Body of pancreas (tissue), 4 donors: ENCODE data around the gene AFF2.

Experiments
- POLR2A ChIP-seq, 3 donors: fragments of 450-650 bp; IDR thresholded peaks; one replicate each; pipeline ENCODE4 v1.6.1; 2016; ENCODE audit warnings: antibody characterized with exemption in 3 of 3, mild to moderate bottlenecking in 2 of 3
- TF ChIP-seq, protein P1 (sequence below), 7 experiments: fragments of 450-650 bp in 4 of 7; fragments of 200-600 bp in 3 of 7; sonication (generic) in 3 of 7; IDR thresholded peaks; one replicate each; pipeline ENCODE4 v1.5.1; 2016 to 2019; ENCODE audit warnings: antibody characterized with exemption in 7 of 7

DNA sequence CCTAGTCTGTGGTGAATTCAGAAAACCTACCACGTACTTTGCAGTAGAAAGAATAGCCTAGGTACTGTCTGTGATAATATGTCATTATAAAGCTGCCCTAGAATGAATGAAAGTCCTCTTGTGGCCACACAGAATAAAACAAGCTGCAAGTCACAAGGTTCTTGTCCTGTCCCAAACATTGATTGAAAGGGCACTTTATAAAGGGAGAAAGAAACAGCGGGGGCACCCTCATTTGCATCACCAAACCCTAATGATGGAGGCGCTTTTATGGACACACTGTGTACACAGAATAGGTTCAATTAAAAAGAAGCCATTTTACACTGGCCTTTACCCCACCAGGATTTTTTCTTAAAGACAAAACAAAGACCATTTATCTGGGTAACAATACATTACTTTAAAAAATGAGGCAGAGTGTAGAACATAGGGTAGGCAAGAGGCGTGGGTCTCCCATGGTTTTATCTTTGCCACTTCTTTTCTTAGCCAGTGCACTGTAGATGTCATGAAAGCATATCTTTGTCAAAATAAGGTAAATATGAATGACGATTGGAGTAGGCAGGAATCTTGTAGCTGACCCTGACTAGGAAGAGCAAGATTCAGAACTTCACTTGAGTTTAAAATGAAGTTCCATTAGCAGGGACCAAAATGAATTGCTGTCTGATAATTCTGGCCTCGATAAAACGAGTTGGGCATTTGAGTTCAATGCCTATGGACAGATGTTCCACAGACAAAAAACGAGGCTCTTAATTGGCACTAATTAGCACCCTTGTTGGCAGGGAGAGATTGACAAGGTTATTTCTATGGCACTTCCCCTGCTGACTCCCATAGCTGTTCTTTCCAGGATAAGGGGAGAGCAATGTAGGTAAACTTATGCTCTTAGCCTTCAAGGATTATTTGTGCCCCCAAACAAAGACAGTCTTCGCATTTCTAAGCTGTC lies 365.1 kb downstream of the AFF2 start:
- TF ChIP-seq, protein P1, sequence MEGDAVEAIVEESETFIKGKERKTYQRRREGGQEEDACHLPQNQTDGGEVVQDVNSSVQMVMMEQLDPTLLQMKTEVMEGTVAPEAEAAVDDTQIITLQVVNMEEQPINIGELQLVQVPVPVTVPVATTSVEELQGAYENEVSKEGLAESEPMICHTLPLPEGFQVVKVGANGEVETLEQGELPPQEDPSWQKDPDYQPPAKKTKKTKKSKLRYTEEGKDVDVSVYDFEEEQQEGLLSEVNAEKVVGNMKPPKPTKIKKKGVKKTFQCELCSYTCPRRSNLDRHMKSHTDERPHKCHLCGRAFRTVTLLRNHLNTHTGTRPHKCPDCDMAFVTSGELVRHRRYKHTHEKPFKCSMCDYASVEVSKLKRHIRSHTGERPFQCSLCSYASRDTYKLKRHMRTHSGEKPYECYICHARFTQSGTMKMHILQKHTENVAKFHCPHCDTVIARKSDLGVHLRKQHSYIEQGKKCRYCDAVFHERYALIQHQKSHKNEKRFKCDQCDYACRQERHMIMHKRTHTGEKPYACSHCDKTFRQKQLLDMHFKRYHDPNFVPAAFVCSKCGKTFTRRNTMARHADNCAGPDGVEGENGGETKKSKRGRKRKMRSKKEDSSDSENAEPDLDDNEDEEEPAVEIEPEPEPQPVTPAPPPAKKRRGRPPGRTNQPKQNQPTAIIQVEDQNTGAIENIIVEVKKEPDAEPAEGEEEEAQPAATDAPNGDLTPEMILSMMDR (IDR thresholded peaks at IDR 0.05): no peak
- no peak for TF ChIP-seq POLR2A (IDR thresholded peaks at IDR 0.05)
